ENCODE measurements around the gene CACUL1.

The CACUL1 gene

DNA sequence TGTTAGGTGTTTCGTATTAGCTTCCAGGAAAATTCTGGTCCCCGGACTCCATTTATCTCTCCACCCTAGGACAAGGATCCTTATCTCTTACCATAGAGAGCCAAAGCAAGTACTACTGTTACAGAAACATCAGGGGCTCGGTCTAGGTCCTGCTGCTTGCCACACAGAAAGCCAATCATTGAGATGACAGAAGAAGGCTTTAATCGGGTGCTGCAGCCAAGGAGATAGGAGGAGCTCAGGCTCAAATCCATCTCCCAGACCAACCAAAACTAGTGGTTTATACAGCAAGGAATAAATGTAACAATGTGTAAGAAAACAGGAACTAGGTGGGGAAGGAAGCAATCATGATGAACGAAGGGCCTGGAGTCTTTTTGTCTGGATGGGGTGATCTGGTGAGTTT is 22.2 kb upstream of the CACUL1 start:
- TF ChIP-seq, protein P1, sequence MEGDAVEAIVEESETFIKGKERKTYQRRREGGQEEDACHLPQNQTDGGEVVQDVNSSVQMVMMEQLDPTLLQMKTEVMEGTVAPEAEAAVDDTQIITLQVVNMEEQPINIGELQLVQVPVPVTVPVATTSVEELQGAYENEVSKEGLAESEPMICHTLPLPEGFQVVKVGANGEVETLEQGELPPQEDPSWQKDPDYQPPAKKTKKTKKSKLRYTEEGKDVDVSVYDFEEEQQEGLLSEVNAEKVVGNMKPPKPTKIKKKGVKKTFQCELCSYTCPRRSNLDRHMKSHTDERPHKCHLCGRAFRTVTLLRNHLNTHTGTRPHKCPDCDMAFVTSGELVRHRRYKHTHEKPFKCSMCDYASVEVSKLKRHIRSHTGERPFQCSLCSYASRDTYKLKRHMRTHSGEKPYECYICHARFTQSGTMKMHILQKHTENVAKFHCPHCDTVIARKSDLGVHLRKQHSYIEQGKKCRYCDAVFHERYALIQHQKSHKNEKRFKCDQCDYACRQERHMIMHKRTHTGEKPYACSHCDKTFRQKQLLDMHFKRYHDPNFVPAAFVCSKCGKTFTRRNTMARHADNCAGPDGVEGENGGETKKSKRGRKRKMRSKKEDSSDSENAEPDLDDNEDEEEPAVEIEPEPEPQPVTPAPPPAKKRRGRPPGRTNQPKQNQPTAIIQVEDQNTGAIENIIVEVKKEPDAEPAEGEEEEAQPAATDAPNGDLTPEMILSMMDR (IDR thresholded peaks at IDR 0.05; ENCODE audit: low read depth, low read length, poor library complexity, severe bottlenecking) = no peak

DNA sequence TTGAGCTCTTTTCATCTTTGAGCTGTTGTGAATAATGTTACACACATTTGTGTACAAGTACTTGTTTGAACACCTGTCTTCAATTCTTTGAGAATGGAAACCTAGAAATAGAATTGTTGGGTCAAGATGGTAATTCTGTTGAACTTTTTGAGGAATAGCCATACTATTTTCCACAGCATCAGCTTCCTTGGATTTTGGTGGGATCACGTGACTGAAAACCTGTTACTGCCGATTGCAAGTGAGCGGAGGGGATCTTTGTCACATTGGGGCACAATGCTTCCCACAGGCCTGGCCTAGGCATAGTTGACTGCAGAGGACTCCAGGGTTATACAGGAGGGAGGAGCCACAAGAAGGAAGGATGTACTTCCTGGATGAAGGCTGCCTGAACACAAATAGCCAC is 21.3 kb upstream of the CACUL1 start:
- H4K20me1 ChIP-seq (ENCODE audit: control insufficient read depth, insufficient read depth, low read depth, low read length) = no peaks in the 10 kb centered on the region
- no peaks in the 10 kb centered on the region for H3K36me3 ChIP-seq (ENCODE audit: control insufficient read depth, low read length)
- no peak overlapping the region for H3K27ac ChIP-seq (ENCODE audit: low read depth, low read length)
- no peaks in the 10 kb centered on the region for H3K9me2 ChIP-seq (replicated peaks; ENCODE audit: control insufficient read depth, low read length)
- H3K9me3 ChIP-seq (ENCODE audit: control insufficient read depth, insufficient read depth, low read length) = no peaks in the 10 kb centered on the region
- H3K4me2 ChIP-seq (ENCODE audit: low read length) = no peak overlapping the region
- no peaks in the 10 kb centered on the region for H3F3A ChIP-seq (ENCODE audit: control insufficient read depth, insufficient read depth)
- no peak overlapping the region for H3K4me3 ChIP-seq (ENCODE audit: low read length)
- no peaks in the 10 kb centered on the region for H3K79me2 ChIP-seq (ENCODE audit: control insufficient read depth, low read length)
- TF ChIP-seq, protein P1 (IDR thresholded peaks at IDR 0.05; ENCODE audit: low read depth, low read length, poor library complexity, severe bottlenecking) = no peak
- no peak for TF ChIP-seq EZH2phosphoT487 (IDR thresholded peaks at IDR 0.05; ENCODE audit: borderline replicate concordance, low read length)
- H3K27me3 ChIP-seq (ENCODE audit: control insufficient read depth, low read length) = no peaks in the 10 kb centered on the region
- H3K4me1 ChIP-seq (ENCODE audit: control insufficient read depth, low read length) = no peaks in the 10 kb centered on the region

More for the DNA sequence above, 22.2 kb upstream of the CACUL1 start:
- H3K36me3 ChIP-seq (ENCODE audit: control insufficient read depth, low read length) = no peaks in the 10 kb centered on the region
- H3K27ac ChIP-seq (ENCODE audit: low read depth, low read length) = no peak overlapping the region
- H4K20me1 ChIP-seq (ENCODE audit: control insufficient read depth, insufficient read depth, low read depth, low read length) = no peaks in the 10 kb centered on the region
- no peaks in the 10 kb centered on the region for H3F3A ChIP-seq (ENCODE audit: control insufficient read depth, insufficient read depth)
- H3K4me3 ChIP-seq (ENCODE audit: low read length) = no peak overlapping the region
- H3K27me3 ChIP-seq (ENCODE audit: control insufficient read depth, low read length) = no peaks in the 10 kb centered on the region
- H3K9me3 ChIP-seq (ENCODE audit: control insufficient read depth, insufficient read depth, low read length) = no peaks in the 10 kb centered on the region
- no peaks in the 10 kb centered on the region for H3K79me2 ChIP-seq (ENCODE audit: control insufficient read depth, low read length)
- no peaks in the 10 kb centered on the region for H3K4me1 ChIP-seq (ENCODE audit: control insufficient read depth, low read length)
- H3K9me2 ChIP-seq (replicated peaks; ENCODE audit: control insufficient read depth, low read length) = no peaks in the 10 kb centered on the region
- H3K4me2 ChIP-seq (ENCODE audit: low read length) = no peak overlapping the region

GRCh38 chr10:118775478-118775877 is 20.7 kb upstream of the CACUL1 start:
- Histone ChIP-seq H3K9me3 (ENCODE audit: control insufficient read depth, insufficient read depth, low read length) (no peaks in the 10 kb centered on the region), H3K4me3 (ENCODE audit: low read length) (no peak overlapping the region), H3K9me2 (replicated peaks; ENCODE audit: control insufficient read depth, low read length) (no peaks in the 10 kb centered on the region), H3K36me3 (ENCODE audit: control insufficient read depth, low read length) (no peaks in the 10 kb centered on the region), H3K4me1 (ENCODE audit: control insufficient read depth, low read length) (no peaks in the 10 kb centered on the region), H4K20me1 (ENCODE audit: control insufficient read depth, insufficient read depth, low read depth, low read length) (no peaks in the 10 kb centered on the region), H3K27ac (ENCODE audit: low read depth, low read length) (no peak overlapping the region), H3F3A (ENCODE audit: control insufficient read depth, insufficient read depth) (no peaks in the 10 kb centered on the region), H3K4me2 (ENCODE audit: low read length) (no peak overlapping the region), H3K27me3 (ENCODE audit: control insufficient read depth, low read length) (no peaks in the 10 kb centered on the region), H3K79me2 (ENCODE audit: control insufficient read depth, low read length) (no peaks in the 10 kb centered on the region)
- TF ChIP-seq, protein P1 (IDR thresholded peaks at IDR 0.05; ENCODE audit: low read depth, low read length, poor library complexity, severe bottlenecking) = no peak
- TF ChIP-seq EZH2phosphoT487 (IDR thresholded peaks at IDR 0.05; ENCODE audit: borderline replicate concordance, low read length) = no peak

DNA sequence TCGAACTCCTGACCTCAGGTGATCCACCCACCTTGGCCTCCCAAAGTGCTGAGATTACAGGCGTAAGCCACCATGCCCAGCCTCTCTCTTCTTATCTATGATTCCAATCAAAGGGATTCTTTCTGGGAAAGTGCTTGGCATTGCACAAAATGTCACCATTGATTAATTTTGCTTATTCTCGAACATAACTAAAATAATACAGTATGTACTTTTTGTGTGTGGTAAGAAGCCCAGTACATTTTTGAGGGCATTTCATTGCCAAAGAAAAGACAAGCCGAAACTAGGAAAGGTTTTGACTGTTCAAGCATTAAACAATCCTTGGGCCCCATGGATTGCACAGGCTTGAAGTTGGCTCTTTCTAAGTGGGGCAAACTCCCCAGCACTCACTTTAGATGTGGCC is 18.3 kb upstream of the CACUL1 start:
- Histone ChIP-seq H3K36me3 (ENCODE audit: control insufficient read depth, low read length) (no peaks in the 10 kb centered on the region), H4K20me1 (ENCODE audit: control insufficient read depth, insufficient read depth, low read depth, low read length) (no peaks in the 10 kb centered on the region), H3K27me3 (ENCODE audit: control insufficient read depth, low read length) (no peaks in the 10 kb centered on the region), H3K9me3 (ENCODE audit: control insufficient read depth, insufficient read depth, low read length) (peaks cover 3% of the 10 kb centered on the region; the same call in 1 of the 2 replicates), H3K4me1 (ENCODE audit: control insufficient read depth, low read length) (no peaks in the 10 kb centered on the region), H3K4me2 (ENCODE audit: low read length) (no peak overlapping the region), H3K9me2 (replicated peaks; ENCODE audit: control insufficient read depth, low read length) (no peaks in the 10 kb centered on the region), H3K79me2 (ENCODE audit: control insufficient read depth, low read length) (no peaks in the 10 kb centered on the region), H3K4me3 (ENCODE audit: low read length) (no peak overlapping the region), H3F3A (ENCODE audit: control insufficient read depth, insufficient read depth) (no peaks in the 10 kb centered on the region), H3K27ac (ENCODE audit: low read depth, low read length) (no peak overlapping the region)
- TF ChIP-seq EZH2phosphoT487 (IDR thresholded peaks at IDR 0.05; ENCODE audit: borderline replicate concordance, low read length) = no peak
- TF ChIP-seq, protein P1 (IDR thresholded peaks at IDR 0.05; ENCODE audit: low read depth, low read length, poor library complexity, severe bottlenecking) = no peak
